ENCODE results near the gene ALDH1B1.

ALDH1B1 gene

GRCh38 chr9:38392235-38393127, at the start of gene ALDH1B1:
Gene ALDH1B1 (plus strand): TSS chr9:38392702. CDS start chr9:38395749, 3,047 bp downstream.
- peak; percentile 79 for DNase-seq

- DNase-seq, result no peak
These were observed 49.5 kb upstream of the ALDH1B1 start for GRCh38 chr9:38343037-38343436.

- no peak for DNase-seq
These were observed 49.0 kb upstream of the ALDH1B1 start for GRCh38 chr9:38343552-38343951.

- no peak for DNase-seq
These were observed 47.8 kb upstream of the ALDH1B1 start for GRCh38 chr9:38344566-38345324.

- DNase-seq, result no peak
These were observed 46.4 kb upstream of the ALDH1B1 start for GRCh38 chr9:38345851-38346755.

GRCh38 chr9:38346811-38347210, 45.7 kb upstream of the ALDH1B1 start:
- no peak for DNase-seq

GRCh38 chr9:38347271-38347671, 45.2 kb upstream of the ALDH1B1 start:
- no peak for DNase-seq

GRCh38 chr9:38347946-38348345, 44.6 kb upstream of the ALDH1B1 start:
- DNase-seq, result no peak

GRCh38 chr9:38350529-38350928, 42.0 kb upstream of the ALDH1B1 start:
- DNase-seq, result no peak

GRCh38 chr9:38352530-38353328, 39.8 kb upstream of the ALDH1B1 start:
- no peak for DNase-seq

- DNase-seq, result no peak
These were observed 37.4 kb upstream of the ALDH1B1 start for GRCh38 chr9:38355115-38355514.

- no peak for DNase-seq
These were observed 36.9 kb upstream of the ALDH1B1 start for GRCh38 chr9:38355517-38356120.

GRCh38 chr9:38356851-38357250, 35.7 kb upstream of the ALDH1B1 start:
- DNase-seq, result no peak

- no peak for DNase-seq
These were observed 35.0 kb upstream of the ALDH1B1 start for GRCh38 chr9:38357350-38358114.

- no peak for DNase-seq
These were observed 33.9 kb upstream of the ALDH1B1 start for GRCh38 chr9:38358390-38359296.

- no peak for DNase-seq
These were observed 33.2 kb upstream of the ALDH1B1 start for GRCh38 chr9:38359297-38359653.

- DNase-seq, result no peak
These were observed 32.7 kb upstream of the ALDH1B1 start for GRCh38 chr9:38359689-38360385.

- no peak for DNase-seq
These were observed 31.5 kb upstream of the ALDH1B1 start for GRCh38 chr9:38360839-38361472.

- no peak for DNase-seq
These were observed 31.0 kb upstream of the ALDH1B1 start for GRCh38 chr9:38361473-38361850.

Measured in NCI-H510A (cell line).